ENCODE measurements around the gene NEU4. TPM values are rescaled to one million over a fixed set of nuclear protein-coding genes. Genes with fewer than 3 reads are reported as not detected.

Gene NEU4
- total and polyA plus RNA-seq, 2 of the 4 experiments (the other 2 are of a cell fraction): not detected

DNA sequence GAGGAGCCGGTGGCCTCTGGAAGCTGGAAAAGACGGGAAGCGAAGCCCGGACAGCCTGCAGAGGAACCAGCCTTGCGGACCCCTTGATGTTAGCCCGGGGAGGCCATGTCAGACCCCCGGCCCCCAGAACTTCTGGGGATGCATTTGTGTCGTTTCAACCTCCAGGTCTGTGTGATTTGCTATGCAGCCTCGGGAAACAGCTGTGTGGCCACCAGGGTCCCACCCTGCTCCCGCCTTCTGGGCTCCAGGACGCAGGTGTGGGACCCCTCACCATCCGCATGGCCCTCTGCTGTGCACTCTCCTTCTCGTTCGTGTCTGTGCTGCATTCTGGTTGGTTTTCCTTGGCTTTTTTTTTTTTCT, 13.3 kb downstream of the NEU4 start:
- H2AK9ac ChIP-seq (replicated peaks; ENCODE audit: low read depth, low read length, poor library complexity): no peak overlapping the region
- BruUV-seq (replicated peaks): no TSS peak
- no peak overlapping the region for H4K5ac ChIP-seq (ENCODE audit: low read depth, low read length)
- no peak for DNase-seq
- intact Hi-C loops (cut with micrococcal nuclease) (no loop called here), in situ Hi-C loops (cut with MboI; ENCODE audit: low sequenced_read_pairs) (no loop called here), dilution Hi-C loops (cut with HindIII; ENCODE audit: low sequenced_read_pairs, unreplicated experiment) (no loop called here)
- no peak overlapping the region for H3K4me2 ChIP-seq (ENCODE audit: low read depth, low read length)
- no peak overlapping the region for H4K91ac ChIP-seq (ENCODE audit: insufficient read depth, low read depth, low read length)
- no peak for ATAC-seq (ENCODE audit: low read depth)
- peaks cover 10% of the 10 kb centered on the region for H3K9me3 ChIP-seq (ENCODE audit: control insufficient read depth, insufficient read depth, low read length)
- H3K27ac ChIP-seq (ENCODE audit: insufficient read depth, low read length): no peak overlapping the region
- TF ChIP-seq CHD1 (IDR thresholded peaks at IDR 0.05; ENCODE audit: low read depth, low read length) (no peak), FOS (IDR thresholded peaks at IDR 0.05; ENCODE audit: low read depth, low read length) (no peak), MAZ (IDR thresholded peaks at IDR 0.05; ENCODE audit: borderline replicate concordance, low read depth, low read length) (no peak), CEBPB (IDR thresholded peaks at IDR 0.05; ENCODE audit: low read depth, low read length) (no peak), RAD21 (IDR thresholded peaks at IDR 0.05; ENCODE audit: low read length) (no peak), BHLHE40 (IDR thresholded peaks at IDR 0.05; ENCODE audit: low read depth, low read length) (no peak), NFE2L2 (IDR thresholded peaks at IDR 0.05; ENCODE audit: low read depth, low read length) (no peak), USF2 (IDR thresholded peaks at IDR 0.05; ENCODE audit: low read depth, low read length) (no peak), POLR2A (IDR thresholded peaks at IDR 0.05; ENCODE audit: low read depth, low read length) (no peak), MXI1 (IDR thresholded peaks at IDR 0.05; ENCODE audit: borderline replicate concordance, low read depth, low read length) (no peak), RFX5 (IDR thresholded peaks at IDR 0.05; ENCODE audit: low read depth, low read length) (no peak)
- TF ChIP-seq, protein P1, sequence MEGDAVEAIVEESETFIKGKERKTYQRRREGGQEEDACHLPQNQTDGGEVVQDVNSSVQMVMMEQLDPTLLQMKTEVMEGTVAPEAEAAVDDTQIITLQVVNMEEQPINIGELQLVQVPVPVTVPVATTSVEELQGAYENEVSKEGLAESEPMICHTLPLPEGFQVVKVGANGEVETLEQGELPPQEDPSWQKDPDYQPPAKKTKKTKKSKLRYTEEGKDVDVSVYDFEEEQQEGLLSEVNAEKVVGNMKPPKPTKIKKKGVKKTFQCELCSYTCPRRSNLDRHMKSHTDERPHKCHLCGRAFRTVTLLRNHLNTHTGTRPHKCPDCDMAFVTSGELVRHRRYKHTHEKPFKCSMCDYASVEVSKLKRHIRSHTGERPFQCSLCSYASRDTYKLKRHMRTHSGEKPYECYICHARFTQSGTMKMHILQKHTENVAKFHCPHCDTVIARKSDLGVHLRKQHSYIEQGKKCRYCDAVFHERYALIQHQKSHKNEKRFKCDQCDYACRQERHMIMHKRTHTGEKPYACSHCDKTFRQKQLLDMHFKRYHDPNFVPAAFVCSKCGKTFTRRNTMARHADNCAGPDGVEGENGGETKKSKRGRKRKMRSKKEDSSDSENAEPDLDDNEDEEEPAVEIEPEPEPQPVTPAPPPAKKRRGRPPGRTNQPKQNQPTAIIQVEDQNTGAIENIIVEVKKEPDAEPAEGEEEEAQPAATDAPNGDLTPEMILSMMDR (conservative IDR thresholded peaks at IDR 0.05; ENCODE audit: low read depth, low read length): no peak
- no peak overlapping the region for H3K14ac ChIP-seq (replicated peaks; ENCODE audit: low read depth, low read length)
- no peaks in the 10 kb centered on the region for H3K4me1 ChIP-seq (ENCODE audit: control insufficient read depth, insufficient read depth, low read length)
- H3K4ac ChIP-seq (ENCODE audit: low read depth, low read length): no peak overlapping the region
- no peaks in the 10 kb centered on the region for H3K79me1 ChIP-seq (ENCODE audit: low read depth in 1 of 2, low read length in 2 of 2)
- H3K4me3 ChIP-seq (ENCODE audit: insufficient read depth, low read depth, low read length): no peak overlapping the region
- H2BK15ac ChIP-seq (ENCODE audit: low read depth, low read length): no peak overlapping the region
- no peaks in the 10 kb centered on the region for H4K20me1 ChIP-seq (ENCODE audit: insufficient read depth, low read length)
- H3K27me3 ChIP-seq (ENCODE audit: control insufficient read depth, insufficient read depth, low read length): peaks cover 10% of the 10 kb centered on the region; the same call in 1 of the 2 replicates
- H3K9me1 ChIP-seq (ENCODE audit: insufficient read depth, low read length): no peaks in the 10 kb centered on the region
- H2BK120ac ChIP-seq (ENCODE audit: low read depth, low read length): no peak overlapping the region
- H3K23ac ChIP-seq (ENCODE audit: low read depth, low read length): no peak overlapping the region
- H2BK20ac ChIP-seq (ENCODE audit: low read depth, low read length): no peak overlapping the region
- no peak overlapping the region for H3K18ac ChIP-seq (ENCODE audit: low read depth, low read length)
- WGBS, 2 experiments (ENCODE audit: extremely low coverage in 2 of 2, insufficient read length in 1 of 2): 67% methylated on average over 9 of the region's 14 CpGs; no CpG with 5 or more reads in 1 of the 2 experiments
- no peak overlapping the region for H2BK5ac ChIP-seq (ENCODE audit: low read depth, low read length, poor library complexity, severe bottlenecking)
- ChIA-PET POLR2A (ENCODE audit: unreplicated experiment) (no interaction called here), CTCF (no interaction called here)
- H3K56ac ChIP-seq (ENCODE audit: extremely low read depth, insufficient read depth, low read length): no peak overlapping the region
- no peak overlapping the region for H3K9ac ChIP-seq (ENCODE audit: low read depth, low read length)
- H2AFZ ChIP-seq (replicated peaks; ENCODE audit: low read length, poor library complexity): no peak overlapping the region
- no peaks in the 10 kb centered on the region for H3K36me3 ChIP-seq (ENCODE audit: control insufficient read depth, insufficient read depth, low read length)
- no peak overlapping the region for H2AK5ac ChIP-seq (ENCODE audit: low read depth, low read length)
- no peak overlapping the region for H4K8ac ChIP-seq (ENCODE audit: low read depth in 2 of 2, low read length in 2 of 2)
